Keratinocyte (primary cell): ENCODE results near the gene MRPL16.

Experiments
- CTCF ChIP-seq, 3 experiments: IDR thresholded peaks in 1 of 3; conservative IDR thresholded peaks in 1 of 3; optimal IDR thresholded peaks in 1 of 3; 2 replicates in 2 of 3; 3 replicates in 1 of 3; pipeline versions ENCODE3 to v1.5.1; 2011; ENCODE audit warnings: low read length in 3 of 3, mild to moderate bottlenecking in 3 of 3, moderate library complexity in 2 of 3, control low read depth in 1 of 3, inconsistent platforms in 1 of 3; ENCODE audit not compliant: insufficient read depth in 2 of 3; ENCODE audit errors: extremely low read depth in 1 of 3
- EZH2 ChIP-seq: IDR thresholded peaks from one replicate; pipeline ENCODE4 v1.6.1; 2012; ENCODE audit warnings: inconsistent platforms, mild to moderate bottlenecking, low read length, moderate library complexity

DNA sequence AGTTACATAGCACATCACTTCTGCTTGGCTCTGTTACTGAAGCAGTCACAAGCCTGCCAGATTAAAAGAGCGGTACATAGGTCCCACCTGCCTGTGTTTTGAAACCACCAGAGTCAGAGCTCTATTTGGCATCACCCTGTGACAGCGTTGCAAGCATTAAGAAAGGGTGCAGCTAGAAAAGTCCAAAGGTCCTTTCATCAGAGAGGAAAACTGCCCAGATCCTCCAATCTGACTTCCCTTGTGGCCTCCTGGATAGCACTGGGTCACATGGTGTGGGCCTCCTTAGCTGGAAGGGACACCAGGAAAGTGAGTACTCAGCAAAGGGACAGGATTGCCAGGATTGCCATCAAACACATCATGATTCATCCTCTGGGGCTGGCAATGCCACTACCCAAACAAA lies 32.5 kb downstream of the MRPL16 start:
- TF ChIP-seq CTCF (optimal IDR thresholded peaks at IDR 0.05 in 1 of 3, IDR thresholded peaks at IDR 0.05 in 1 of 3, conservative IDR thresholded peaks at IDR 0.05 in 1 of 3; ENCODE audit: extremely low read depth in 1 of 3, insufficient read depth in 2 of 3, low read length in 3 of 3) (no peak), EZH2 (no peak)
